B cell (primary cell): ENCODE data around the gene RPTOR. TPM values are rescaled to one million over a fixed set of nuclear protein-coding genes. Genes with fewer than 3 reads are reported as not detected.

Experiments
- ATAC-seq: fragments of 200-7000 bp; cut with Tn5 transposase; one replicate; pipeline ENCODE4 v1.10.0; 2021; ENCODE audit warnings: low read depth, mild to moderate bottlenecking, moderate number of reproducible peaks, moderate library complexity
- CTCF ChIA-PET: fragments of 350-600 bp; sonication (Branson Sonifier 250); formaldehyde crosslinking; loops from one replicate; lab custom pipeline; 2021; ENCODE audit warnings: antibody characterized with exemption, inconsistent platforms; lab: Charles Lee
- POLR2A ChIA-PET: fragments of 350-600 bp; sonication (Branson Sonifier 250); formaldehyde crosslinking; loops from one replicate; lab custom pipeline; 2021; ENCODE audit warnings: antibody characterized with exemption; lab: Charles Lee
- DNase-seq: peaks from one replicate; pipeline ENCODE4 v3.0.0; 2013
- H2AFZ ChIP-seq: 2 replicates; pipeline ENCODE4 v1.6.1; 2012; ENCODE audit warnings: mild to moderate bottlenecking, low read depth, low read length; ENCODE audit not compliant: insufficient read depth, poor library complexity, severe bottlenecking
- H3K27ac ChIP-seq, 2 donors: 1 replicate in 1 of 2; 2 replicates in 1 of 2; pipeline ENCODE4 v1.5.1; 2012 to 2013; ENCODE audit warnings: low read length in 2 of 2, mild to moderate bottlenecking in 2 of 2, moderate library complexity in 1 of 2
- H3K27me3 ChIP-seq, 4 experiments: fragments of 200-600 bp in 1 of 4; sonication (generic) in 1 of 4; replicated peaks in 1 of 4; 1 replicate in 2 of 4; 2 replicates in 2 of 4; pipeline versions ENCODE4 v1.6.1 to v1.7.0; 2013 to 2016; ENCODE audit warnings: low read length in 3 of 4, mild to moderate bottlenecking in 2 of 4, mixed read lengths in 1 of 4, moderate library complexity in 1 of 4; ENCODE audit not compliant: insufficient read depth in 4 of 4, control insufficient read depth in 3 of 4; ENCODE audit errors: control extremely low read depth in 1 of 4
- H3K36me3 ChIP-seq, 2 experiments: replicated peaks in 1 of 2; 1 replicate in 1 of 2; 2 replicates in 1 of 2; pipeline versions ENCODE4 v1.6.1 to v1.7.1; 2013; ENCODE audit warnings: low read length in 1 of 2; ENCODE audit not compliant: insufficient read depth in 2 of 2, control insufficient read depth in 1 of 2; ENCODE audit errors: control extremely low read depth in 1 of 2, extremely low read depth in 1 of 2
- H3K4me1 ChIP-seq, 2 donors: fragments of 200-600 bp in 1 of 2; sonication (generic) in 1 of 2; 1 replicate in 1 of 2; 2 replicates in 1 of 2; pipeline versions ENCODE4 v1.5.1 to v1.6.1; 2013 to 2017; ENCODE audit warnings: low read length in 2 of 2; ENCODE audit not compliant: control insufficient read depth in 2 of 2, insufficient read depth in 2 of 2
- H3K4me2 ChIP-seq: replicated peaks from 2 replicates; pipeline ENCODE3; 2012; ENCODE audit warnings: mild to moderate bottlenecking, low read depth, low read length; ENCODE audit not compliant: poor library complexity, severe bottlenecking
- H3K4me3 ChIP-seq, 5 experiments: fragments of 200-600 bp in 1 of 5; sonication (generic) in 1 of 5; 1 replicate in 3 of 5; 2 replicates in 2 of 5; pipeline versions ENCODE4 v1.5.1 to v1.7.0; 2011 to 2016; ENCODE audit warnings: low read length in 4 of 5, mild to moderate bottlenecking in 4 of 5, low read depth in 2 of 5, control low read depth in 1 of 5, moderate library complexity in 1 of 5; ENCODE audit not compliant: insufficient read depth in 1 of 5; ENCODE audit errors: control extremely low read depth in 1 of 5, extremely low read depth in 1 of 5
- H3K79me2 ChIP-seq: fragments of 200-600 bp; sonication (generic); one replicate; pipeline ENCODE4 v1.6.0; 2016; ENCODE audit warnings: low read length; ENCODE audit not compliant: control insufficient read depth, insufficient read depth
- H3K9ac ChIP-seq: fragments of 200-600 bp; sonication (generic); 2 replicates; pipeline ENCODE4 v1.6.1; 2017; ENCODE audit warnings: mild to moderate bottlenecking, low read length, moderate library complexity
- H3K9me3 ChIP-seq, 3 donors: one replicate each; pipeline versions ENCODE4 v1.6.1 to v1.7.1; 2013; ENCODE audit warnings: low read length in 2 of 3; ENCODE audit not compliant: control insufficient read depth in 2 of 3, insufficient read depth in 1 of 3; ENCODE audit errors: control extremely low read depth in 1 of 3
- H4K20me1 ChIP-seq: 2 replicates; pipeline ENCODE4 v1.6.0; 2012; ENCODE audit warnings: mild to moderate bottlenecking, low read length; ENCODE audit not compliant: insufficient read depth, control insufficient read depth, poor library complexity, severe bottlenecking
- H3K27ac Mint-ChIP-seq: one replicate; pipeline ENCODE4 v1.8.0; 2021; ENCODE audit warnings: mixed read lengths
- H3K27me3 Mint-ChIP-seq: one replicate; pipeline ENCODE4 v1.8.0; 2021; ENCODE audit warnings: mixed read lengths
- H3K4me1 Mint-ChIP-seq: one replicate; pipeline ENCODE4 v1.8.0; 2021; ENCODE audit warnings: mixed read lengths
- H3K4me3 Mint-ChIP-seq: one replicate; pipeline ENCODE4 v1.8.0; 2021; ENCODE audit warnings: mixed read lengths
- H3K9me3 Mint-ChIP-seq: one replicate; pipeline ENCODE4 v1.8.0; 2022; ENCODE audit warnings: mixed read lengths; ENCODE audit not compliant: insufficient read depth
- EZH2 ChIP-seq: IDR thresholded peaks from 2 replicates; pipeline ENCODE4 v1.6.1; 2012; ENCODE audit warnings: borderline replicate concordance, low read depth, mild to moderate bottlenecking, moderate library complexity, low read length; ENCODE audit not compliant: insufficient read depth, poor library complexity, severe bottlenecking
- WGBS: methylation state at CpG from one replicate; pipeline ENCODE4 v1.1.5; 2013; ENCODE audit warnings: missing lambda C conversion rate; ENCODE audit not compliant: insufficient coverage; 5-methylcytosine and 5-hydroxymethylcytosine counted together
- intact Hi-C: fragments of 100-400 bp; cut with micrococcal nuclease; formaldehyde crosslinking; loops from one replicate; pipeline ENCODE4 v1.10.0; 2022
- polyA plus RNA-seq: library from polyadenylated mRNA; depleted of rRNA; stranded (reverse); fragments of >200 nt; gene quantifications from 2 replicates; pipeline ENCODE4 v1.2.3, GENCODE V29; 2012
- total RNA-seq, 2 donors: library from RNA; stranded (reverse); fragments of 120-200 nt in 1 of 2; gene quantifications; 1 replicate in 1 of 2; 2 replicates in 1 of 2; pipeline versions ENCODE4 v1.2.3 to v1.2.4, GENCODE V29; 2013 to 2022
- TF ChIP-seq, protein P1 (sequence below): fragments of 200-600 bp; IDR thresholded peaks from one replicate; pipeline ENCODE4 v1.8.0; 2022; ENCODE audit warnings: antibody characterized with exemption, mild to moderate bottlenecking

The RPTOR gene
- total and polyA plus RNA-seq, 2 donors (not counting 1 experiment from before 2014, with no cell fraction given) = 13.4 to 58.8 TPM

GRCh38 chr17:80855948-80856862 is 311.6 kb downstream of the RPTOR start:
- Histone ChIP-seq H3K9ac (no peak overlapping the region), H3K4me2 (no peak overlapping the region), H3K27me3 (no peaks in the 10 kb centered on the region), H3K79me2 (no peaks in the 10 kb centered on the region), H3K4me1 (peaks cover 0 to 4% of the 10 kb centered on the region in 2 donors), H3K27ac (no peak overlapping the region), H2AFZ (no peak overlapping the region), H3K4me3 (no peak overlapping the region), H4K20me1 (no peaks in the 10 kb centered on the region), H3K9me3 (no peaks in the 10 kb centered on the region), H3K36me3 (peaks cover 0 to 18% of the 10 kb centered on the region in 2 experiments)
- no peak for TF ChIP-seq EZH2
- TF ChIP-seq, protein P1, sequence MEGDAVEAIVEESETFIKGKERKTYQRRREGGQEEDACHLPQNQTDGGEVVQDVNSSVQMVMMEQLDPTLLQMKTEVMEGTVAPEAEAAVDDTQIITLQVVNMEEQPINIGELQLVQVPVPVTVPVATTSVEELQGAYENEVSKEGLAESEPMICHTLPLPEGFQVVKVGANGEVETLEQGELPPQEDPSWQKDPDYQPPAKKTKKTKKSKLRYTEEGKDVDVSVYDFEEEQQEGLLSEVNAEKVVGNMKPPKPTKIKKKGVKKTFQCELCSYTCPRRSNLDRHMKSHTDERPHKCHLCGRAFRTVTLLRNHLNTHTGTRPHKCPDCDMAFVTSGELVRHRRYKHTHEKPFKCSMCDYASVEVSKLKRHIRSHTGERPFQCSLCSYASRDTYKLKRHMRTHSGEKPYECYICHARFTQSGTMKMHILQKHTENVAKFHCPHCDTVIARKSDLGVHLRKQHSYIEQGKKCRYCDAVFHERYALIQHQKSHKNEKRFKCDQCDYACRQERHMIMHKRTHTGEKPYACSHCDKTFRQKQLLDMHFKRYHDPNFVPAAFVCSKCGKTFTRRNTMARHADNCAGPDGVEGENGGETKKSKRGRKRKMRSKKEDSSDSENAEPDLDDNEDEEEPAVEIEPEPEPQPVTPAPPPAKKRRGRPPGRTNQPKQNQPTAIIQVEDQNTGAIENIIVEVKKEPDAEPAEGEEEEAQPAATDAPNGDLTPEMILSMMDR = no peak
- 29% methylated on average over 5 of the region's 21 CpGs for WGBS
- Mint-ChIP-seq H3K27me3 (no peaks in the 10 kb centered on the region), H3K9me3 (no peaks in the 10 kb centered on the region), H3K4me3 (no peak overlapping the region), H3K27ac (peak overlapping the region; percentile 51), H3K4me1 (peaks cover 4% of the 10 kb centered on the region)
- ATAC-seq (peak; percentile 36), DNase-seq (no peak)
- intact Hi-C loops = no loop called here
- ChIA-PET POLR2A (interaction anchor here (1.4 kb wide), 1 partner anchor 21 kb away, joined by 3 read pairs; no protein-coding TSS in a partner anchor), CTCF (no interaction called here)
